HL-60/S4 treated with retinoic acid at 250 ng/mL for 4 days and 3 days (cell line): Measurements from ENCODE around the gene EZH2.

Source experiments
- in situ Hi-C: fragments of 300-500 bp; cut with MboI; formaldehyde crosslinking; loops from 2 replicates; pipeline ENCODE4 v1.7.0; 2022; ENCODE audit warnings: low sequenced_read_pairs

Gene EZH2

DNA sequence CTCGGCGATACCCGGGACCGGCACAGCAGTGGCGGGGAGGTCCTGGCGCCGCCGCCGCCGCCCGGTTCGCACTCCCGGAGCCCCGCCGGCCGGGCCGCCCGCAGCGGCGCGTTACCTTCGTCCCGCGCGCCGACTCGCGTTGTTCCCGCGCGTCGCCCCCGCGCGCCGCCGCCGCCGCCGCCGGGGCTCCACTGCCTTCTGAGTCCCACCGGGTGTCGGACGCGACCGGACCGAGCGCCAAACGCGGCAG, at the start of gene EZH2:
Gene EZH2 (minus strand): TSS at position 243 of the 250 bp plus-strand sequence. CDS start 36,993 bp downstream, outside the sequence.
- in situ Hi-C loops, result no loop called here

DNA sequence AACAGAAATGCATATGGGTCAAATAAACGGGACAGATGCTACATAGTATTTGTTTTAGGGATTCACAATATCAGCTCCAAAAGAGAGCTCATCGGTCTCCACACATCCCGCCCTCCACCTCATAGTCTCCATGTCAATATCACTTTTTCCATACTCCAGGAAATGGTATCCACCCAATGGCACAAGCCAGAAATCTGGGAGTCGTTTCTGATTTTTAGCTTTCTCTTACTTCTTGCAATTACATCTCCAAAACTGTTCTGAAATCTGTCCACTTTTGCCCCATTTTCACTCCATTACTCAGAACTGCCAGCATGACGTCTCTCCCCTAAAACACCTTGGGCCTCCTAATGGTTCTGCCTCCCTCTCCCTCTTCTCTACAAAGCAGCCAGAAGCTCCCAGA, 47.4 kb upstream of the EZH2 start:
- in situ Hi-C loops, result no loop called here

DNA sequence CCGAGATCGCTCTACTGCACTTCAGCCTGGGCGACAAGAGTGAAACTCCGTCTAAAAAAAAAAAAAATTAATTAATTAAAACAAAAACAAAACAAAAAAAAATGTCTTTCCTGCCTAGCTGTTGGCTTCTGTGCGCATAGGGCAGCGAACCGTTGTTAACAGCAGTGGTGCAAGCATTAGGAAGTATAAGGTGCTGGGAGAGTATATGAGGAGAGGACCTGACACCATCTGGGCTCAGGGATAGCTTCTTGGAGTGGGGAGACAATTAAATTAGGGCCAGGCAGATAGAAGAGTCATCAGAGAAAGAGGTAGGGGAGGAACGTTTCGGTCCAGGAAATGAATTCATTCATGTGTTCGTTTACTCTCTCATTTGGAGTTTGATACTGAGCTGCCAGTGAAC, 46.2 kb upstream of the EZH2 start:
- in situ Hi-C loops, result no loop called here

DNA sequence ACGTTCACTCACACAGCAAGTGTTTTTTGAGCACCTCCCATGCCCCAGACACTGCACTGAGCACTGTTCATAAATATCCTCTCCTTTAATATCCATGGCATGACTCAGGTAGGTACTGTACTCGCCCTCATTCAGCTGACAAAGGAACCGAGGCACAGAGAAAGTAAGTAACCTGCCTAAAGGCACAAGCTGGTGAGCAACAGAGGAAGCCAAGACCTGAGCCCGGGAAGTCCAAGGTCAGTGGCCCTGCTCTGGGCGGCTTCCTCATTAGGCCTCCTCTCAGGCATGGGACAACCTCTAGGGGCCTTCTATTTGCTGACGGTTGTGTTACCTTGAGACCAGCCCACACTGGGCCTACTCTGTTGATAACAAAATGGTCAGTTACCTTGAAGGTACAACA, 45.1 kb upstream of the EZH2 start:
- in situ Hi-C loops, result no loop called here

GRCh38 chr7:148927123-148928045, 43.3 kb upstream of the EZH2 start:
- in situ Hi-C loops, result no loop called here

DNA sequence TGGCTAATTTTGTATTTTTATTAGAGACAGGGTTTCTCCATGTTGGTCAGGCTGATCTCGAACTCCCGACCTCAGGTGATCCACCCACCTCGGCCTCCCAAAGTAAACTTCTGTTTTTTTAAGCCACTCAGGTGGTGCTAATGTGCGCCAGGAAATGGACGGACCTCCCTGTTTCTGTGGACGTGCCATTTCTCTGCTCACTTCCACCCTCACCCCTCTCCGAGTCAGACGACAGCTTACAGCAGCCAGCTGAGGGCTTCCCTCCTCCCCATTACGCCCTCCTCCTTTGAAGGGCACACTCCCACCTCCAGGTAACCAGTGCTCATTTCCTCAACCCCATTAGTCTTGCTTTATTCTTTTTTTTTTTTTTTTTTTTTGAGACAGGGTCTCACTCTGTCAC, 41.7 kb upstream of the EZH2 start:
- in situ Hi-C loops, result no loop called here

- in situ Hi-C loops, result no loop called here
These were observed 39.9 kb upstream of the EZH2 start for GRCh38 chr7:148924011-148924410.

- in situ Hi-C loops, result no loop called here
These were observed 37.7 kb upstream of the EZH2 start for GRCh38 chr7:148921806-148922205.

DNA sequence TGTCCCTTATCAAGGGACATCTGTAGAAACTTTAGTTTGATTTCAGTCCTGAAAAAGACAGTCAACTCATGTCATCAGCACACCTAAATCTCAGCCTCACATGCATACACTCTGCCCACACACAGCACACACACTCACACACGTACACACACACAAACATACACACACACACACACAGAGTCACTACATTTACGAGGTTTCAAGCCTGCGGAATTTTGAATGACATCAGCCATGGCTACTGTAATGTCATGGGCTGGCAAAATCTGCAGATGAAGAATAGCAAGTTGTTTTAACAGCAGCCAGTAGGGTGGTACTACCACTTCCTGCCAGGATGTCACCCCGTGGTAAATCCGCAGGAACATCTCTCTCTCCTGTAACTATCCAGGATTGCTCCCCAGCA, 37.1 kb upstream of the EZH2 start:
- in situ Hi-C loops, result no loop called here

DNA sequence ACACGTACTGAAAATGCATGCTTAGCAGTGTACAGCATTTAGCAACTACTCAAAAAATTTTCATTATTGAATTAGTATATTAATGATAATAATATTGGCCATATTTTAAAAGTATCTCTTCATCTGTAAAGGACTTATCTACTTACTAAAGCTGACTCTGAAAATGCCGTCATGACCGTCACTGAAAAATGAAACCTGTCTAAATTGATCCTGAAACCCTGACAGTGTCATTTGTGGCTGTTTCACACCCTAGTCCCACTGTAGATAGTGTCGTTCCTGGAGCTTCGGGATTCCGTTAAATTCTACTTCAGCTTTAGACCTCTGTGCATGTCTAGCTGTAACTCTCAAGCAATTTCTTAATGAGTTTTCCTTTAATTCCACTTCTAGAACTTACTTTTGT, 35.8 kb upstream of the EZH2 start:
- in situ Hi-C loops, result no loop called here

GRCh38 chr7:148918058-148918596, 34.0 kb upstream of the EZH2 start:
- in situ Hi-C loops, result no loop called here

DNA sequence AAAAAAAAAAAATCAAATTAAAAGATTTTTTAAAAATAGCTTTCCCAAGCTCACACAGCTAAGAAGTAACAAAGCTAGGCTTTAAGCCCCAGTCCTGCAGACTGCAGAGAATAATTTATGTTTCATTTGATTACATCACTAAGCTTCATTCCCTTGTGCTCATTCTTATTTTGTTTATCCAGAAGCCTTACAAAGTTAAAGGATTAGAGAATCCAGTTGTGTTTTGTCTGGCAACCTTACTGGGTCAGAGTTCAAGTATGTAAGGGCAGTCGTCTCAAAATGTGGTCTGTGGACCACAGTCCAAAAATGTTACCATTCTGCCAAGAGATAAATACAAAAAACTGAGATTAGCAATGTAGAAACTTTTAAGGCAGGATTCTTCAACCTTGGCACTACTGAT, 32.1 kb upstream of the EZH2 start:
- in situ Hi-C loops, result no loop called here

DNA sequence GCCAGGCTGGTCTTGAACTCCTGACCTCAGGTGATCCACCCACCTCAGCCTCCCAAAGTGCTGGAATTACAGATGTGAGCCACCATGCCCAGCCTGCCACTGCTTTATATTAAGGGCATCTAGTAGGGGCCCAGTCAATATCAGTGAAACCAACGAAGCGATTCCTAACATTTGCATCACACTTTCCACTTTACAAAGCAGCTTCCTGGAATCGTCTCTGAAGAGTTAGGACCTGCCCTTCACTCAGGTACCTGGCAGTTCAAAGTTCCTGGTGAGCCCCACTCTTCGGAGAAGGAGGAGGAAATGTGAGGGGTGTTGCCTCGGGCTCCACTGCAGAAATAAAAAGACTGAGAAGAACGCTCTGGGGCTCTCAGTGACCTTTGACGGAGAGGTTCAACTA, 31.1 kb upstream of the EZH2 start:
- in situ Hi-C loops, result no loop called here

GRCh38 chr7:148914208-148914777, 30.2 kb upstream of the EZH2 start:
- in situ Hi-C loops, result no loop called here

DNA sequence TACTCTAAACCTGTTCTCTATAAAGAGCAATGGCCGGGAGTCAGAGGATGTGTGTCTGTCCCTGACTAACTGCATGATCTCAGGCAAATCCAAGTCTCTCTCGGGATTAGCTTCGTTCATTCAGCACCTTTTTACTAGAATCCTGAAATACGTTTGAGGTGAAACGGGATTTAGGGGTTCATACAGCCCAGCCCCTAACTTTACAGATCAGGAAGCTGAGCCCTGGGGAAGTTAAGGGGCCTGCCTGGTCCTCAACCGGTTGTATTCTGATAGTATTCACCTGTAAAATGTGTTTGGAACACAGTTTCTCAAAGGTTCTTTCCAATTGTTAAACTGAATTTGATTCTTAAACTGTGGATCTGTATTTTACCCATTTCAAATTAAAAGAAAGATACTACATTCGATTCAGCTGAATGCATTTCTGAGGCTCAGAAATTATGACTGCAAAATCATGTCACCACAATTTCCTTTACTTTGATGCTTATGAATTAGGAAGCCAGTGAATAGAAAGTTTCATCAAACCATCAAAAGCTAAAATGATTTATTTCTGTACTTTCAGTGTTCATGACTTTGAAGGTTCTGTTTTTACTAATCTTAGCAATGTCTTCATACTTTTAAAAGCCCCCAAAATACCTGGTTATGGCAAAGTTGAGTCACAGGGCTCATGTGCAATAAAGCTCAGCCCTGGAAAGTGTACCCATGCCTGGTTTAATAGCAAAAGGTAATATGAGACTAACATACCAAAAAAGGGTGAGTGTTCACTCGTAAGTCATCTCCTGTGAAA, 28.9 kb upstream of the EZH2 start:
- in situ Hi-C loops, result no loop called here

- in situ Hi-C loops, result no loop called here
These were observed 28.1 kb upstream of the EZH2 start for GRCh38 chr7:148912151-148912550.

DNA sequence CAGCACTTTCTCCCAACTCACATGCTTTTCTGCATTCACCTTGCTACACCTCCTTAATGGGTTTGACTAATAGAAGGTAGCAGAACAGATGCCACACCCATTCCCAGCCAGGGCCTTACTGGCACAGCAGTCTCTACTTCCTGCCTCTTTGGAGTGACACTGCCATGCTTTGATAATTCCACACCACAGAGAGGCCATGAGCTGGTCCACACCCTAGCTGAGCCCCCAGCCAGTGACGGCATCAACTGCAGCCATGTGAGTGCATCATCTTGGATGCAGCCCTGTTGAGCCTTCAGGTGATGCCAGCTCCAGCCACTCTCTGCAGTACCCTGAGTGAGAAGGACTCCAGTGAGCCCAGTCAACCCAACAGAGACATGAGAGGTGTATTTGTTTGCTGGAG, 27.5 kb upstream of the EZH2 start:
- in situ Hi-C loops, result no loop called here

DNA sequence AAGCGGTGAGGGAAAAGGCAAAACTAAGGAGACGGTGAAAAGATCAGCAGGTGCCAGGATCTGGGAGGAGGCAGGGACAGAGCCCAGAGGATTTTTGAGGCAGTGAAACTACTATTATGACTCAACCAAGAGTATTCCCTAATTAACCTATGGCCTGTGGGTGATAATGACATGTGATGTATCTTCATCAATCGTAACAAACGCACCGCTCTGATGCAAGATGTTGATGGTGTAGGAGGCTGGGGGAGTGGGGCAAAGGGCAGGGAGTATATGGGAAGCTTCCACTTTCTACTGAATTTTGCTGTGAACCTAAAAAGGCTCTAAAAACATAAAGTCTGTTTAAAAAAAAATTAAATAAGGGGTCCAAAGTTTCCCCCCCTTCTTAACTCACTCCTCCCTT, 25.5 kb upstream of the EZH2 start:
- in situ Hi-C loops, result no loop called here

DNA sequence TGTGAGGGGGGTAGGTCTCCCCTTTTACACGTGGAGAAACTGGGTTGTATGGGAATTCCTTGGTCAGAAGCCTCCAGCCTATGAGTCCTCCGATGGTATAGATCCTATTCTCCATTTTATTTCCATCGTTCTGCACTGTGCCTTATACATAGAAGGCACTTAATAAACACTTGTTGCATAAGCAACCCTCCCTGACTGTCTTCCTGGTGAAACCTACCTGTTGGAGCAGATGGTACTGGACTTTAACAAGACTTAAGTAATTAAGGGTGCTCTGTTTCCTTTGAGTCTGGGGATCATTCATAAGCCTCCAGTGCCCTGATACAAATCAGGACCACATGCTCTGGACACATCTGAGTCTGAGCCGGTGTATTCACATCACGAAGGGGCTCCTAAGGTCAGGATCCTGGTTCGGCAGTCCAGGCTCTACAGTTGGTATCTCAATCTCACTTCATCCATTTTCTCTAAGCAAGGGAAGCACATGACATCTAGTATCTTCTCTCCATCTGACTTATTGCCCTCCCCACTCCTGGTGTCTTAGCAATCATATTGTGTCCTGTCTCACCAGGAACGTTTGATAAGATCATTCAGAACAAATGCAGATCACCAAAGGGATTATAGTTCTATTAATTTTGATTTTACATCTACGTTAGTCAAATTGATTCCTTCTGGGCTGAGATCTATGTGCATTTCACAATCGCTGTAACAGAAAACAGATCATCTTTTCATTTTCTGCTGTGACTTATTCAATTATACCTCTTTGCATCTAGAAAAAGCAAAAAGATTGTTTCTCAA, 22.8 kb upstream of the EZH2 start:
- in situ Hi-C loops, result no loop called here

DNA sequence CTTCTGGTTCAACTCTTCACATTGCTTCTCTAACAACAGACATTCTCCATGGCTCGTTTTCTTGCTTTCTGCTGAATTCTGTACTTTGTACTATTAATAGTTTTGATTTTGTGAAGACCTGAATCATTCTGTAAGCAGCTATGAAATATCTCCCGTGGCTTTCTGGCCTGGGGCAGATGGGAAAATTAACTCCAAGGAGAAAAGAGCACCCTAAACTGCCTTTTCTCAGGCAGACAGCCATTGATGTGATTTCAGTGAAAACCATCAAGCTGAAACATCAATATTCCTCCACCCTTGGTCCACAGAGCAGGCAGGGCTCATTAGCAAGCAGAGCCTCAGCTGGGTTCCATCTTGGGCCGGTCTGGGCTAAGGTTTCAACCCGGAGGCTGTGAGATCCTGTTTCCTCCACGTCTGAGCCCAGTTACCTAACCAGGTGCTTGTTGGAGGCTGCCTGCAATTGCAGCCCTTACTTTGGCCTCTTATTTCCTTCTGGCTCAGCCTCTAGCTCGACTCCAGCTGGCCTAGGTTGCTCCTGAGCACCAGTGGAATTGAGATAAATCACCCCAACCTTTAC, 21.1 kb upstream of the EZH2 start:
- in situ Hi-C loops, result no loop called here

DNA sequence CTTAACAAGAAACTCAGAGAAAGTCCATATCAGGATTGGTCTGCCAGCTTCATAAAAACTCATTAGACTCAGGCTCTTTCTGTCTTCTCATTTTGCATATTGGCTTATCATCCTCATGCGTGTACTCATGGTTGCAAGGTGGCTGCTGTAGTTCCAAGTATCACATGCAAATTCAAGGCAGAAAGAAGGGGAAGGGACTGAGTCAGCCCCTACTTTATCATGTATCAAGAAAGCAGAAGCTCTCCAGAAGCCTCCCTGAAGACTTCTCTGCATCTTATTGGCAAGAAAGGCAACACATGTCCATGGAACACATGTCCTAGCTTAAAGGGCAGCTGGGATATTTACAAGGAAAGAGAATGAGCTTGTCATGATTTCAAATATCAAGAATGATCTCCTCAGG, 19.4 kb upstream of the EZH2 start:
- in situ Hi-C loops, result no loop called here
